ENCODE results near the gene RBBP8NL.
"Not testable (repeated sequence)": the region's sequence is repeated elsewhere in the genome, so short reads cannot be mapped to it uniquely, and the experiment has no call there.

RBBP8NL gene

GRCh38 chr20:62377064-62377461 lies 50.3 kb downstream of the RBBP8NL start:
- Histone ChIP-seq H3K9me3 (replicated peaks in 1 of 11) (peaks cover 7 to 19% (median 16%) of the 10 kb centered on the region in 11 experiments; a peak in 20 of 22 replicates), H3K27me3 (no peaks in the 10 kb centered on the region), H3K36me3 (peaks cover 5 to 9% (median 8%) of the 10 kb centered on the region in 11 experiments; a peak in 18 of 22 replicates), H3K4me2 (no peak overlapping the region), H3K27ac (no peak overlapping the region), H3K4me3 (no peak overlapping the region), H3K4me1 (peaks cover 0 to 32% (median 20%) of the 10 kb centered on the region in 10 experiments; a peak in 14 of 20 replicates), H4K20me1 (peaks cover 0 to 19% (median 0%) of the 10 kb centered on the region in 11 experiments; a peak in 3 of 22 replicates), H3K9ac (peak overlapping the region in 1 of 11 experiments; percentile 24; a peak in 2 of 22 replicates)
- no peak for TF ChIP-seq Cebpa-rat (IDR thresholded peaks at IDR 0.05)

- Histone ChIP-seq H3K27me3 (no peaks in the 10 kb centered on the region), H3K27ac (no peak overlapping the region), H4K20me1 (peaks cover 0 to 19% (median 0%) of the 10 kb centered on the region in 11 experiments; a peak in 3 of 22 replicates), H3K36me3 (peaks cover 0 to 3% (median 2%) of the 10 kb centered on the region in 11 experiments; a peak in 11 of 22 replicates), H3K4me2 (peak overlapping the region in 4 of 11 experiments; percentile 50 to 53 (median 52); a peak in 3 of 22 replicates), H3K4me1 (peaks cover 0 to 32% (median 20%) of the 10 kb centered on the region in 10 experiments; a peak in 14 of 20 replicates), H3K4me3 (no peak overlapping the region), H3K9ac (0 out of 22 replicates have a peak overlapping the region, but pooled peaks of 2 of the 11 experiments have one; percentile 3 to 24), H3K9me3 (replicated peaks in 1 of 11) (peaks cover 7 to 19% (median 16%) of the 10 kb centered on the region in 11 experiments; a peak in 20 of 22 replicates)
- TF ChIP-seq Cebpa-rat (IDR thresholded peaks at IDR 0.05) = no peak
These were observed 51.0 kb downstream of the RBBP8NL start for GRCh38 chr20:62376112-62377063.

GRCh38 chr20:62374331-62375152 lies 52.8 kb downstream of the RBBP8NL start:
- Histone ChIP-seq H3K27me3 (peaks cover 0 to 8% (median 3%) of the 10 kb centered on the region in 11 experiments; a peak in 14 of 22 replicates), H3K27ac (no peak overlapping the region), H3K4me3 (no peak overlapping the region), H3K9me3 (replicated peaks in 1 of 11) (peaks cover 7 to 19% (median 16%) of the 10 kb centered on the region in 11 experiments; a peak in 20 of 22 replicates), H3K36me3 (no peaks in the 10 kb centered on the region), H3K4me2 (peak overlapping the region in 8 of 11 experiments; percentile 19 to 53 (median 49); a peak in 13 of 22 replicates), H3K9ac (0 out of 22 replicates have a peak overlapping the region, but pooled peaks of 1 of the 11 experiments have one; percentile 44), H3K4me1 (peaks cover 9 to 43% (median 31%) of the 10 kb centered on the region in 10 experiments), H4K20me1 (peaks cover 0 to 38% (median 0%) of the 10 kb centered on the region in 11 experiments; a peak in 3 of 22 replicates)
- TF ChIP-seq Cebpa-rat (IDR thresholded peaks at IDR 0.05) = no peak

- Histone ChIP-seq H3K4me2 (peak overlapping the region in 4 of 11 experiments; percentile 50 to 53 (median 52); a peak in 1 of 22 replicates), H3K9me3 (replicated peaks in 1 of 11) (peaks cover 7 to 19% (median 16%) of the 10 kb centered on the region in 11 experiments; a peak in 20 of 22 replicates), H3K4me1 (peaks cover 17 to 51% (median 39%) of the 10 kb centered on the region in 10 experiments), H3K27me3 (peaks cover under 1 to 16% (median 11%) of the 10 kb centered on the region in 11 experiments; a peak in 18 of 22 replicates), H4K20me1 (peaks cover 0 to 39% (median 0%) of the 10 kb centered on the region in 11 experiments; a peak in 3 of 22 replicates)
- not testable (repeated sequence) for H3K27ac ChIP-seq, H3K9ac ChIP-seq, H3K36me3 ChIP-seq, H3K4me3 ChIP-seq
These were observed 53.6 kb downstream of the RBBP8NL start for GRCh38 chr20:62373631-62374179.

GRCh38 chr20:62372042-62372993 lies 55.0 kb downstream of the RBBP8NL start:
- H3K9me3 ChIP-seq (replicated peaks in 1 of 11) = peaks cover 7 to 19% (median 16%) of the 10 kb centered on the region in 11 experiments; a peak in 20 of 22 replicates
- TF ChIP-seq Cebpa-rat (IDR thresholded peaks at IDR 0.05) = no peak
- peaks cover 4 to 29% (median 23%) of the 10 kb centered on the region in 11 experiments; a peak in 19 of 22 replicates for H3K27me3 ChIP-seq
- peaks cover 0 to 38% (median 4%) of the 10 kb centered on the region in 11 experiments; a peak in 7 of 22 replicates for H4K20me1 ChIP-seq
- peaks cover 30 to 59% (median 52%) of the 10 kb centered on the region in 10 experiments for H3K4me1 ChIP-seq
- H3K4me3 ChIP-seq = no peak overlapping the region
- no peak overlapping the region for H3K4me2 ChIP-seq
- no peak overlapping the region for H3K9ac ChIP-seq
- H3K27ac ChIP-seq = no peak overlapping the region
- no peaks in the 10 kb centered on the region for H3K36me3 ChIP-seq

GRCh38 chr20:62371588-62372041 lies 55.7 kb downstream of the RBBP8NL start:
- Histone ChIP-seq H3K36me3 (no peaks in the 10 kb centered on the region), H4K20me1 (peaks cover 0 to 37% (median 4%) of the 10 kb centered on the region in 11 experiments; a peak in 8 of 22 replicates), H3K4me2 (no peak overlapping the region), H3K4me3 (no peak overlapping the region), H3K9me3 (replicated peaks in 1 of 11) (peaks cover 7 to 19% (median 16%) of the 10 kb centered on the region in 11 experiments; a peak in 20 of 22 replicates), H3K27me3 (peaks cover 8 to 34% (median 27%) of the 10 kb centered on the region in 11 experiments), H3K9ac (no peak overlapping the region), H3K4me1 (peaks cover 32 to 60% (median 55%) of the 10 kb centered on the region in 10 experiments), H3K27ac (no peak overlapping the region)
- TF ChIP-seq Cebpa-rat (IDR thresholded peaks at IDR 0.05) = no peak
